ENCODE measurements around the gene LIMCH1. TPM values are rescaled to one million over a fixed set of nuclear protein-coding genes. Genes with fewer than 3 reads are reported as not detected.

The LIMCH1 gene
- total RNA-seq, 1 donor from 2014 or later = 9.8 TPM

GRCh38 chr4:41748571-41749475 is 210.9 kb downstream of the LIMCH1 start, which contains the start of gene PHOX2B:
TSS of gene PHOX2B (minus strand) at chr4:41748725. CDS start at chr4:41748610, 115 bp downstream.
- Histone ChIP-seq H2AFZ (replicated peaks) (no peak within 1 kb of the TSS), H3K79me2 (ENCODE audit: low read depth) (no peaks in the 10 kb centered on the region), H4K20me1 (ENCODE audit: low read depth) (peaks cover 80% of the 10 kb centered on the region), H3K36me3 (no peaks in the 10 kb centered on the region), H3K9ac (no peak within 1 kb of the TSS), H3K4me1 (peaks cover 46% of the 10 kb centered on the region), H3K4me3 (no peak within 1 kb of the TSS), H3K9me3 (ENCODE audit: low read depth) (peaks cover 6% of the 10 kb centered on the region), H3K4me2 (peak within 1 kb of the TSS; percentile 20), H3K27me3 (peaks cover 100% of the 10 kb centered on the region), H3K27ac (no peak within 1 kb of the TSS), H3F3A (ENCODE audit: low read depth) (peaks cover 54% of the 10 kb centered on the region)
- peaks cover 91% of the 10 kb centered on the region for H3K27me3 Mint-ChIP-seq (ENCODE audit: insufficient read depth, low read depth)
- peaks cover 15% of the 10 kb centered on the region for H3K9me3 Mint-ChIP-seq
- no peak within 1 kb of the TSS for H3K4me3 Mint-ChIP-seq
- no peak within 1 kb of the TSS for H3K27ac Mint-ChIP-seq
- TF ChIP-seq EZH2phosphoT487 (IDR thresholded peaks at IDR 0.05) (no peak), CTCF (IDR thresholded peaks at IDR 0.05) (no peak), EZH2 (IDR thresholded peaks at IDR 0.05) (no peak)
- DNase-seq (ENCODE audit: low spot score) = peak; percentile 86
- peaks cover 44% of the 10 kb centered on the region for H3K4me1 Mint-ChIP-seq
- no peaks in the 10 kb centered on the region for H3K36me3 Mint-ChIP-seq

- no peak overlapping the region for H3K4me3 ChIP-seq
- H3K27me3 Mint-ChIP-seq (ENCODE audit: insufficient read depth, low read depth) = peaks cover 91% of the 10 kb centered on the region
- H3K36me3 ChIP-seq = no peaks in the 10 kb centered on the region
- no peak overlapping the region for H3K4me3 Mint-ChIP-seq
- no peak overlapping the region for H3K9ac ChIP-seq
- H3K27ac ChIP-seq = no peak overlapping the region
- H3K36me3 Mint-ChIP-seq = no peaks in the 10 kb centered on the region
- no peak overlapping the region for H2AFZ ChIP-seq (replicated peaks)
- no peaks in the 10 kb centered on the region for H3K79me2 ChIP-seq (ENCODE audit: low read depth)
- H4K20me1 ChIP-seq (ENCODE audit: low read depth) = peaks cover 85% of the 10 kb centered on the region
- DNase-seq (ENCODE audit: low spot score) = peak; percentile 45
- TF ChIP-seq EZH2phosphoT487 (IDR thresholded peaks at IDR 0.05) (peak; percentile 42), CTCF (IDR thresholded peaks at IDR 0.05) (no peak), EZH2 (IDR thresholded peaks at IDR 0.05) (peak; percentile 21)
- peak overlapping the region; percentile 20 for H3K4me2 ChIP-seq
- peaks cover 6% of the 10 kb centered on the region for H3K9me3 ChIP-seq (ENCODE audit: low read depth)
- peaks cover 54% of the 10 kb centered on the region for H3F3A ChIP-seq (ENCODE audit: low read depth)
- H3K27ac Mint-ChIP-seq = no peak overlapping the region
- peaks cover 42% of the 10 kb centered on the region for H3K4me1 Mint-ChIP-seq
- H3K27me3 ChIP-seq = peaks cover 100% of the 10 kb centered on the region
- H3K9me3 Mint-ChIP-seq = peaks cover 9% of the 10 kb centered on the region
- peaks cover 46% of the 10 kb centered on the region for H3K4me1 ChIP-seq
These were observed 211.7 kb downstream of the LIMCH1 start for GRCh38 chr4:41749631-41750039.

Other genes starting within 250 kb of the LIMCH1 start
- not detected in 2 replicates for gene PHOX2B, start 210.6 kb downstream of the LIMCH1 start, total RNA-seq (ENCODE audit: low replicate concordance)